Skin epidermis (tissue), 12 donors: Measurements from ENCODE around the gene SLC25A33.
A peak's percentile ranks its signal among the peaks of the same experiment; 100 is the strongest.
"Not testable (repeated sequence)": the region's sequence is repeated elsewhere in the genome, so short reads cannot be mapped to it uniquely, and the experiment has no call there.

Experiments used
- H3K27ac ChIP-seq, 21 experiments: fragments of 200-600 bp; sonication (generic) in 11 of 21; one replicate each; pipeline ENCODE4 v1.5.0; 2020; ENCODE audit warnings: mild to moderate bottlenecking in 3 of 21, inconsistent platforms in 2 of 21, moderate library complexity in 2 of 21
- H3K4me3 ChIP-seq, 7 experiments: fragments of 200-600 bp; sonication (generic) in 2 of 7; one replicate each; pipeline ENCODE4 v1.5.0; 2020; ENCODE audit warnings: inconsistent platforms in 2 of 7, mild to moderate bottlenecking in 2 of 7, moderate library complexity in 1 of 7

SLC25A33 gene

DNA sequence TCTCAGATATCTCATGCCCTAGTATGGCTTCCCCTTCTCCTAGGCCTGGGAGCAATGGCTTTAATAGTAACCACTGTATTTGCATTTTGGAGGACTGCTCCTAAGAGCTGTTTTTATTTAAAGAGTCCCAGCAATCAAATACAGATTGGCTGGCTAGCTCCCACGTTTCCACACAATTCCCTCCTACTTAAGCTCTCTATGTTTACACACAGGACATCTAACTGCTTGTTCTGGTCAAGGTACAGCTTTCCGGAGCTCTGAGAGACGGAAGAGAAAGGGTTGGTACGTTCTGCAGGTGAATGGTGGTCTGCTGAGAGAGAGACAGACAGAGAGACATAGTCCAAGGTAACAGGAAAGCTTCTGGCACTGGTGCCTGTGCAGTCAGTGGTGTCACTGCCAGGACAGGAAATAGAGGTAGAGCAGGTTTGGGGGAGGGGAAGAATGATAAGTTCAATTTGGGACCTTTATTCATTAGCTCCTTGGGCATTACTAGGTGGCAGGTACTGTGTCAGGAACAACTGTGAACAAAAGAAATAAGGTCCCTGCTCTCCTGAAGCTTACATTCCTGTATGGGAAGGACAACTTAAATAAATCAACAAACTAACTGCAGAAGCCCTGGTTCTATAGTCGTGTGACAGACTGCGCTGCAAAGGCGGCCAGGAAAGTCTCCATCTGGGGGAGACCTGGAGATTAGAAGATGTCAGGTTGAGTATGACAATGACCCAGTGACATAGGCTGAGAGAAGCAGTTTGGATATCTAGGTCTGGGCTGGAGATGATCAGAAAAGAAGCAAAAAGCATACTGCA lies 1.2 kb upstream of the SLC25A33 start:
- Histone ChIP-seq H3K27ac (peak overlapping the region in 15 of 21 experiments; percentile 18 to 93 (median 52)), H3K4me3 (no peak overlapping the region)

DNA sequence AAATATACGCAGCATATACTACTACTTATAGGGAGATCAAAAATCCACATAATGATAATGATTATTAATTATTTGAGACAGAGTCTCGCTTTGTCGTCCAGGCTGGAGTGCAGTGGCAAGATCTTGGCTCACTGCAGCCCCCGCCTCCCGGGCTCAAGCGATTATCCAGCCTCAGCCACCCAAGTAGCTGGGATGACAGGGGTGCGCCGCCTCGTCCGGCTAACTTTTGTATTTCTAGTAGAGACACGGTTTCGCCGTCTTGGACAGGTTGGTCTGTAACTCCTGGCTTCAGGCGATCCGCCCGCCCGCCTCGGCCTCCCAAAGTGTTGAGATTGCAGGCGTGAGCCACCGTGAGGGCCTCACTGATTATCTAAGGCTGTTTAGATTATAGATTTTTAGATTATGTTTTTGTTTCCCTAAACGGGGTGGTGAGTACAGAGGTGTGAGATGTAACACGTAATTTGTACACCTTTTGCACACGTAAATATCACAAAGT lies 548 bp upstream of the SLC25A33 start:
- Histone ChIP-seq H3K27ac (peak overlapping the region in 12 of 21 experiments; percentile 18 to 93 (median 46)), H3K4me3 (peak overlapping the region in 5 of 7 experiments; percentile 60 to 90 (median 65))

DNA sequence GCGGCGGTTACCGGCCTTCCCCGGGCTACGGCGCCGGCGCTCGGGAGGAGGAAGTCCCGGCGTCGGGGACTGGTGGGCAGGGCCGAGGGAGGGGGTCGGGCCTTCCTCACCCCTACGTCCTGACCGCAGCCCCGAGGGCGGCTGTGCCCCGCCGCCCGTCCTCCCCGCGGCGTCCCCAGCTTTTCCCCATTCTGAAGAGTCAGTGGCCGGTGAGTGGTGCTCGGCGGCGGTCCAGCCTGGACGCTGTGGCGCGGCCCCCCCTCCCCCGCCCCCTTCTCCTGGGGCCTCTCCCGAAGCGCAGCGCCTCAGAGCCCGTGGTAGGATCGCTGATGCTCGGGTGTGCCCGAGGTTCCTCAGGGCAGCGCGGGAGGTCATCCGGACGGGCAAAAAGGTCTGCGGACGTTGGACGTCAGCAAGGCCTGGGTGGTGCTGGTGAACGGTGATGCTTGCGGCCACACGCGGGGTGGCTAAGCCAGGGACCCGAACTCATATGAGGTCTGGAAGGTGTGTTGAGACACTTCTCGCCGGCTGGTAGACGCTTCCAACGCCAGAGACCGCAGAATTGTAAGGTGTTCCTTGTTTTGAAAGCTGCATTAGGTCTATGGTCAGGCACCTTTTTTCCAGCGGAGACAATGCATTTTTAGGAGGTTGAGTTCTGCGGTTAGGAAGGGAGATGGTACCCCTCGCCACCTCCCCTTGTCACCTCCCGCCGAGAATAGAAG lies 725 bp downstream of the SLC25A33 start:
- Histone ChIP-seq H3K27ac (peak overlapping the region; percentile 47 to 93 (median 82)), H3K4me3 (peak overlapping the region; percentile 60 to 90 (median 81))

DNA sequence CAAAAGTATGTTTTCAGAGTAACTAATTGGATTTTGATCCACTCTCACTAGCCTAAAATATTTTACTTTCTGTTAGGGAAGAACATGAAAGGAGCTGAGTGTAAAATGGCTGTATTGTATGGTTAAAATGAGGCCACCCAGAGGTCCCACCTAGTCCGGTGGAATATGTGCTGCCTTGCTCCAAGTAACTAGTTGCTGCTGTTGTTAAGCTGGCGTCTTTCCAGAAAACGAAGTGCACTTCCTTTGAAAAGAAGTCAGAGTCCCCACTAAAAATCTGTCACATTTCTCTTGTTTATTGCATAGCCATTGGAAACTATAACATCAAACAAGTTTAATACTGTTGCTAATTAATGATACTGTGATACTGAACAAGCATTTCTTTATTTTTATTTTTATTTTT lies 3.2 kb downstream of the SLC25A33 start:
- Histone ChIP-seq H3K27ac (no peak overlapping the region), H3K4me3 (no peak overlapping the region)

DNA sequence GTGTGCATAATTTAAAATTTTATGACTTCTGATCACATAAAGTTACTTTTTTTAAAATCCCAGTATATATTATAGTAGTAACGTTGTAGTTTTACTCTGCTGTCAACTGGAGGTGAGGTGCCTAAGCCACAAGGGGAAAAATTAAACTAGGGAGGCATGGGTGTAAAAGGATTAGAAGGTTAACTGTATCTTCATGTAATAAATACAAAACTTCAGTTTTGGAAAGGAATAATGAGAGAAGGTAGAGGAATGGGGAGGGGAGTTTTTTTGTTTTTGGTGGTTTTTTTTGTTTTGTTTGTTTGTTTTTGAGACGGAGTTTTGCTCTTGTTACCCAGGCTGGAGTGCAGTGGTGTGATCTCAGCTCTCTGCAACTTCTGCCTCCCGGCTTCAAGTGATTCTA lies 5.7 kb downstream of the SLC25A33 start:
- Histone ChIP-seq H3K27ac (no peak overlapping the region), H3K4me3 (no peak overlapping the region)

DNA sequence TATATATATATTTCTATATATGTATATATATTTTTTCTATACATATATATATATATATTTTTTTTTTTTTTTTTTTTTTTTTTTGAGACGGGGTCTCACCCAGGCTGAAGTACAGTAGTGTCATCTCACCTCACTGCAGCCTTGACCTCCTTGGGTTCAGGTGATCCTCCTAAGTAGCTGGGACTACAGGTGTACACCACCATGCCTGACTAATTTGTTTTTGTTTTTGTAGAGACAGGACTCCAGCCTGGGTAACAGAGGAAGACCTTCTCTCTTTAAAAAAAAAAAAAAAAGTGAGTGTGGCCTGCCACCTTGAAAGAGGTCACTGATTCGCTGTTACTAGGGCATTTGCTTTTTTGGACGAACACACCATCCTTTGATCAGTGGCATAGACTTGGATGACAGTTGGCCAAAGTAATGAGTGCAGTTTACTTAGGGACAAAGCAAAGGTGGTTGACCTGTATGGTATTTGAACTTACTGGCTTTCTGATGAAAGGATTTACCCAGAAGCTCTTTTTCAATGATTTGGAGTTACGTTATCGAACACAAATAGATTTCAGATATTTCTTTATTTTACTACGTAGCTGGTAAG lies 10.8 kb downstream of the SLC25A33 start:
- H3K4me3 ChIP-seq, result no peak overlapping the region
- no peak overlapping the region for H3K27ac ChIP-seq

DNA sequence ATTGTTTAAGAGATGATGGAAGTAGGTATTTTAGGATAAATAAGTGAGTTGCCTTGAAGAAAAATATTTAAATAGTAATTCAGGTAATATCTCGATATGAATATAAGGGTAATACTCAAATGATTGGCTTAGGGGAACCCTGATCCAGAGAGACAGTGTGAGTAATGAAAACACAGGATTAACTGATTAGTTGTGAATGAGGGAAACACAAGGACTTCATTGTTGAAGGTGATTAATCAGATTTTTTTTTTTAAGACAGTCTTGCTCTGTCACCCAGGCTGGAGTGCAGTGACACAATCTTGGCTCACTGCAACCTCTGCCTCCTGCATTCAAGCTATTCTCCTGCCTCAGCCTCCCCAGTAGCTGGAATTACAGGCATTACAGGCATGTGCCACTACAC lies 12.7 kb downstream of the SLC25A33 start:
- no peak overlapping the region for H3K27ac ChIP-seq
- H3K4me3 ChIP-seq, result no peak overlapping the region

DNA sequence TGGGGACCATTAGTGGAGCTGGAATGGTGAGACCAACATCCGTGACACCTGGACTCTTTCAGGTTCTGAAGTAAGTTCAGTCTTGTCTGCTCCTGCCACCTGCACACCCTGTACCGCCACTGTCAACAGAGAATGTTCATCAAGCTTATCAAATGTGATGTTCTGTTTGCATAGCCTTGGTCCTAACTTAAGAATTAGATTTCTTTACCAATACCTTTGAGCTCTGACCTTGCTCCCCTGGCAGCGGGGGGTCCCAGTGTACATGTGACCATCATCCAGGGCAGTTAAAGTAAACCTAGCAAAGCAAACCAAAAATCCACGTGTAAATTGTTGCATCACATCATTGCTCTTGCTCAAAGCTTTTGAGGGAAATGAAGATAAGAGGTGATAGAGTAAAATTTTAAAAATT lies 14.5 kb downstream of the SLC25A33 start:
- H3K4me3 ChIP-seq, result no peak overlapping the region
- H3K27ac ChIP-seq, result no peak overlapping the region

DNA sequence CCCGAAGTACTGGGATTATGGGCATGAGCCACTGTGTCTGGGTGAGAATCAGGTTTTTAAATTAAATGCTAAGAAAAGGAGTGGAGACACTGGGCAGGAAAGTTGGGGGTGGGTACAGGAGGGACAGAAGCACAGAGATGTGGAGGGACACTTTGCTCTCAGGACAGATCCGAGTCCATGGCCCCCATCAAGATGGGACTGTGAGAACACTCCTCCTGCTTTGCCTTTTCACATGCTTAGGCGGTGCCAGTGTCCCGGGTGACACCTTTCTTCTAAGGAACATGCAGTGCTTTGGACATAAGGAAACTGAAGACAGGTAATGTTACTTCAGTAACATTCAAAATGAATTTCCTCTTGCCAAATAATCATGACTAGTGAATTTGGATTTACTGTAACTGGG lies 16.7 kb downstream of the SLC25A33 start:
- Histone ChIP-seq H3K4me3 (no peak overlapping the region), H3K27ac (no peak overlapping the region)

DNA sequence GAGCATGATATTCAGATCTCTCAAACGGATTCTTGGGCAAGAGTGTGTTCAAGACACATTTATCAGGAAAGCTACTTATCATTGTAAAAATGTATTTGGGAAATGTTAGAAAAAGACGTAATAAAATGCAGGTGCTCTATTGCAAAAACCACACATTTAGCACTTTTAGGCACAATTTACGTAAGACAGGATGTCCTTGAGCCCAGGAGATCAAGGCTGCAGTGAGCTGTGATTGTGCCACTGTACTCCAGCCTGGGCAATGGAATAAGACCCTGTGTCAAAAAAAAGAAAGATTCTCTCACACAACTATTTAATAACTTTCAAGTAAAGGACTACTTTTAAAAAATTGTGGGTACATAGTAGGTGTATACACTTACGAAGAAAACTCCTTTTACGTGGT lies 18.4 kb downstream of the SLC25A33 start:
- Histone ChIP-seq H3K27ac (no peak overlapping the region), H3K4me3 (no peak overlapping the region)

DNA sequence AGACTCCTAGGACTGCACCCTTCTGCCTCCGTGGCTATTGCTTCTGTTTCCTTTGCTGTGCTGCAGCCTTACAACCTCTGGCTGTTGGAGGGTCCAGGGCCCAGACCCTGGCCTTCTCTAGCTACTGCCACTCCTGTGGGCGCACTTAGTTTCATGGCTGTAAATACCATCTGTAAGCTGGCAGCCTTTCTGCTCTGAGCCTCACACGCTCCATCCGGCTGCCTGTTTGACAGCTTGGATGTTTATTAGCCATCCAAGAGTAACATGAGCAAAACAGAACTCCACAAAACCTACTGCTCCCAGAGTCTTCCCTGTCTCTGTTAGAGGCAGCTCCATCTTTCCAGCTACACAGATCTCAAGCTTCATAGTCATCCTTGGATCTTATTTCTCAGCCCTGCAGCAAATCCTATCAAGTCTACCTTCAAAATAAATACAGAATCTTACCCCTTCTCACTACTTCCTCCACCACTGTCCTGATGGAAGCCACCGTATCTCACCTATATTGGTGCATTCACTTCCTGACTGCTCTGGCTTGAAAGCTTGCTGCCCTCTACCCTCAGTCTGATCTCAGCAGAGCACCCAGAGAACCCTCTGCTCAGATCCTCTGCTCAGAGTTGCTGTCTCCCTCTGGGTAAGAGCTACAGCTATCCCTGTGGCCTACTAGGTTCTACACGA lies 19.1 kb downstream of the SLC25A33 start:
- Histone ChIP-seq H3K4me3 (no peak overlapping the region), H3K27ac (peak overlapping the region in 1 of 21 experiments; percentile 2)

DNA sequence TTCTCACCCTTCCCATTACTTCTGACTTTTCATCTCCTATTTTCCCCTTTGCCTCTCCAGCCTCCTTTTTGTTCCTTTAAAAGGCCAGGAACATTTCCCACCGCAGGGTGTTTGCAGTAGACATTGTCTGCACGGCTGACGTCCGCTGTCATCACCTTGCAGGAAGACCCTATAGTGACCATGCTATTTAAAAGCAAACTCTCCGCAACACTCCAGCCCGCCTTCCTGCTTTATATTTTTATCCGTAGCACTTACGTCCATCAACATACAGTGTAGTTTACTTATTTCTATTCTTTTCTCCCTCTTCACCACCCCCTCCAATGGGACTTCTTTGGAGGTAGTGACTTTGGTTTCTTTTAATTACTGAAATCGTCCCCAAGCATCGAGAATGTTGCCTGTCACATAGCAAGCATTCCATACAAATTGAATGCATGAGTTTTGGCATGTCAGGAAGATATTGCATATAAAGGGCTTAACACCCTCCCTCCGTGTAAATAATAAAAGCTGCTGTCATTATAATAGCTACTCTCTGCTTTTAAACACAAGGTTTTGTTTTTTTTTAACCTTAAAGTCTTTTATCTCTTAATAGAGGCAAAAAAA lies 19.8 kb downstream of the SLC25A33 start:
- H3K4me3 ChIP-seq, result no peak overlapping the region

DNA sequence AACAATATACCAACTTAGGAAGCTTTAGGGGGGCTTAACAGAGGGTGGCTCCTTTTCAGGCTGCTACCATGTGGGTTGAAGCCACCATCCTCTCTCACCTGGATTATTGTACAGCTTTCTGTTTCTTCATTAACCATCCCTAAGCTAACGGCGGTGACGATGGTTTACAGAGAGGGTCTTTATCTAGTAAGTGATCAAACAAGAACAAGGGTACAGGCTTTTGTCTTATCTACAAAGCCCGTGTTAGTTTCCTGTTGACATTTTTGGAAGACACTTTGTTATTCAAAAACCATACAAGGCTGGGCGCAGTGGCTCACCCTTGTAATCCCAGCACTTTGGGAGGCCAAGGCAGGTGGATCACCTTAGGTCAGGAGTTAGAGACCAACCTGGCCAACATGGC lies 20.4 kb downstream of the SLC25A33 start:
- H3K4me3 ChIP-seq, result no peak overlapping the region
- no peak overlapping the region for H3K27ac ChIP-seq

More for the DNA sequence above, 19.8 kb downstream of the SLC25A33 start:
- peak overlapping the region in 1 of 21 experiments; percentile 2 for H3K27ac ChIP-seq

DNA sequence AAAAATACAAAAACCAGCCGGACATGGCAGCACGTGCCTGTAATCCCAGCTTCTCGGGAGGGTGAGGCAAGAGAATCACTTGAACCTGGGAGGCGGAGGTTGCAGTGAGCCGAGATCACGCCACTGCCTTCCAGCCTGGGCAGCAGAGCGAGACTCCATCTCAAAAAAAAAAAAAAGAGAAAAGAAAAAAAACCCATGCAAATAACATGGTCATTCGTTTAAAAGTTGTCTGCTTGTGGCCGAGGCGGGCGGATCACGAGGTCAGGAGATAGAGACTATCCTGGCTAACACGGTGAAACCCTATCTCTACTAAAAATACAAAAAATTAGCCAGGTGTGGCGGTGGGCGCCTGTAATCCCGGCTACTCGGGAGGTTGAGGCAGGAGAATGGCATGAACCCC lies 20.8 kb downstream of the SLC25A33 start:
- H3K27ac ChIP-seq, result peak overlapping the region in 1 of 21 experiments; percentile 36
- not testable (repeated sequence) for H3K4me3 ChIP-seq

DNA sequence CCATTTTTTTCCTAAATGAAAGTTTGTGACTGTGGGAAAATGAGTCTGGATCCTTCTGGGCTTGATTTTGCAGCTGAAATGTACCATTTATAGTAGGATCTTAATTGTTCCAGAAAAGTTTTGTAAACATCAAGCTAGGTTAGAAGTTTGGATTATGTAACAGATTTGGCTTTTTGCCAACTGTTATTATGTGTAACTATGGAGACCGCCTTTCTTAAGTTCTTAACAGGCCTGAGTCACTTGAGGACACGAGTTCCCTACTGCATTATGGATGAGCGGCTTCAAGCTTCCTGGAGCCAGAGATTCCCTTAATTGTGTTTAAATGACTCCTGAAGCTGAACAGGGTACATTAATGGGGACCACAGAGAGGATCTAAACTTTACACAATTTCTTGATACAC lies 22.2 kb downstream of the SLC25A33 start:
- no peak overlapping the region for H3K4me3 ChIP-seq
- peak overlapping the region in 10 of 21 experiments; percentile 6 to 64 (median 24) for H3K27ac ChIP-seq

DNA sequence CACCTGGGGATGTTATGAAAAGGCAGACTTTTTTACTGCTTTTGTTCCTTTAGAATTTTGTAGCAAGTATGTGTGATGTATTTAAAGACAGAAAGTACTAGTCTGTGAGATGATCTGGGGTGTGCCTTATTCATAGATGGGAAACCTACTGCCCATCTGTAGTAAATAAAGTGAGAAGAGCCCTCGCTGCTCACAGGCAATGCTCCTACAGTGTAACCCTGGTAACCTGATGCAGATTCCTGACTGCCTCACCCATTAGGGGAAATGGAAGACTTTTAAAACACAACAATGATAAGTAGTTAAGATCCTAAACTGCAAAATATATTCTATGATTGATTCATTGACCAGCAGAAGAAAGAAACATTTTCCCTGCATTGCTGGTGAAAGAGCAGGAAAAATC lies 30.0 kb downstream of the SLC25A33 start:
- Histone ChIP-seq H3K4me3 (no peak overlapping the region), H3K27ac (no peak overlapping the region)

DNA sequence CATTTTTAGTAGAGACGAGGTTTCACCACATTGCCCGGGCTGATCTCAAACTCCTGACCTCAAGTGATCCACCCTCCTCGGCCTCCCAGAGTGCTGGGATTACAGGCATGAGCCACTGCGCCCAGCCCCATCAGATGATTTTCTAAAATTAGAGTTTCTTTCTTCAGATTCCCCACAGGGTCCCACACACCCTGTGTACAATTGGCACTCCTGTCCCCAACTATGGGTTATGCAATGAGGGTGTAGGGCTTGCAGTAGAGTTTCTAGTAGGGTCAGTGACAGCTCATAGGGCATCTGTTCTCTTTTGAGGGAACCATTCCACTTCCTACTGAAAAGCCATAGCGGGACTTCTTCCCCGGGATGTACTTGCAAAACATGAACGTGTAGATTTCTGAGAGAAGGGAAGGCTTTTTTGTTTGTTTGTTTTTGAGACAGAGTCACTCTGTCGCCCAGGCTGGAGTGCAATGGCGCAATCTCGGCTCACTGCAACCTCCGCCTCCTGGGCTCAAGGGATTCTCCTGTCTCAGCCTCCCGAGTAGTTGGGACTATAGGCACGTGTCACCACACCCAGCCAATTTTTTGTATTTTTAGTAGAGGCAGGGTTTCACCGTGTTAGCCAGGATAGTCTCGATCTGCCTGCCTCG lies 31.7 kb downstream of the SLC25A33 start:
- not testable (repeated sequence) for H3K4me3 ChIP-seq, H3K27ac ChIP-seq

DNA sequence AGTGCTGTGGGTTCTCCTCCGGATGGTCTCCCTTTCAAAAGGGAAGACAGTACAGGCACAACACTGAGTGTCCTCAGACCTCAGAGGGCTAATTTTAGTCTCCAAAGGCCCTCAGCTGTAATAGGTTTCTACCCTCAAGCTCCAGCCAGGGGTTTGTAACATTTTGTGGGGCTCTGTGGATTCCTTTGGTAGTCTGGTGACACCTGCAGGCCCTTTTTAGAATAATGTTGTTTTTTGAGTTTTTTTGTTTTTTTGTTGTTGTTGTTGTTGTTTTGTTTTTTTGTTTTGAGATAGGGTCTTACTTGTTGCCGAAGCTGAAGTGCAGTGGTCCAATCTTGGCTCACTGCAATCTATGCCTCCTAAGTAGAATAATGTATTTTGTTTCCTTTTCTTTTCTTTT lies 34.5 kb downstream of the SLC25A33 start:
- H3K27ac ChIP-seq, result no peak overlapping the region
- H3K4me3 ChIP-seq, result no peak overlapping the region

DNA sequence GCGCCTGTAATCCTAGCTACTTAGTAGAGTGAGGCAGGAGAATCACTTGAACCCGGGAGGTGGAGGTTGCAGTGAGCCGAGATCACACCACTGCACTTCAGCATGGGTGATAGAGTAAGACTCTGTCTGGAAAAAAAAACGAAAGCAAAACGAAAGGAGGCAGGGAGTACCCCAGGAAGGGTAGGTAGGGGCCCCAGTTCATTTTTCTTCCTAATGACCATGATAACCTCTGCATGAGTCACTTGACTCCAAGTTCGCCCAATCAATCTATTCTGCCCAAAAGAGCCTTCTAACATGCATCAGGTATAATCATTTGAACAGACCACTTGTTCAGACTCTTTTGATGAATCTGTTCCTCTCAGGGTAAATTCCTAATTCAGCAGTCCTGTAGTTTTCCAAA lies 36.2 kb downstream of the SLC25A33 start:
- no peak overlapping the region for H3K4me3 ChIP-seq
- no peak overlapping the region for H3K27ac ChIP-seq
